Adrenal gland (tissue), 12 donors: ENCODE data around the gene AVPR2. TPM values are rescaled to one million over a fixed set of nuclear protein-coding genes. Genes with fewer than 3 reads are reported as not detected.
A peak's percentile ranks its signal among the peaks of the same experiment; 100 is the strongest.

Experiments used
- DNase-seq, 7 donors: peaks; one replicate each; pipeline ENCODE4 v3.0.0-alpha.2; 2019 to 2020
- H3K27ac ChIP-seq, 5 donors: fragments of 200-600 bp; sonication (generic) in 4 of 5; 1 replicate in 3 of 5; 2 replicates in 2 of 5; pipeline versions ENCODE4 v1.5.1 to v1.8.0; 2016 to 2020; ENCODE audit warnings: mild to moderate bottlenecking in 1 of 5
- H3K27me3 ChIP-seq: fragments of 200-600 bp; 2 replicates; pipeline ENCODE4 v1.8.0; 2021
- H3K36me3 ChIP-seq, 2 donors: fragments of 200-600 bp; replicated peaks in 1 of 2; 1 replicate in 1 of 2; 2 replicates in 1 of 2; pipeline versions ENCODE4 v1.5.1 to v1.8.0; 2018 to 2022
- H3K4me1 ChIP-seq, 2 donors: fragments of 200-600 bp; replicated peaks in 1 of 2; 1 replicate in 1 of 2; 2 replicates in 1 of 2; pipeline versions ENCODE4 v1.5.1 to v1.8.0; 2018 to 2021
- H3K4me3 ChIP-seq, 4 donors: fragments of 200-600 bp; sonication (generic) in 3 of 4; one replicate each; pipeline ENCODE4 v1.5.1; 2016 to 2018
- H3K9me3 ChIP-seq, 3 donors: fragments of 200-600 bp; sonication (generic) in 1 of 3; replicated peaks in 1 of 3; 1 replicate in 2 of 3; 2 replicates in 1 of 3; pipeline versions ENCODE4 v1.5.1 to v1.8.0; 2016 to 2021
- CTCF ChIP-seq, 6 experiments: fragments of 450-650 bp in 4 of 6; fragments of 200-600 bp in 2 of 6; sonication (generic) in 1 of 6; IDR thresholded peaks; 1 replicate in 5 of 6; 2 replicates in 1 of 6; pipeline versions ENCODE4 v1.5.1 to v1.8.0; 2016 to 2021; ENCODE audit warnings: antibody characterized with exemption in 6 of 6, mild to moderate bottlenecking in 2 of 6, moderate library complexity in 1 of 6
- POLR2A ChIP-seq, 2 donors: fragments of 450-650 bp; IDR thresholded peaks; one replicate each; pipeline ENCODE4 v1.6.1; 2017; ENCODE audit warnings: antibody characterized with exemption in 2 of 2, mild to moderate bottlenecking in 2 of 2, moderate library complexity in 1 of 2
- WGBS, 4 donors: extraction: QIAGEN DNeasy Blood & Tissue Kit in 2 of 4; methylation state at CpG; one replicate each; pipeline versions ENCODE4 v1.1.5 to v1.1.7; 2013 to 2017; 5-methylcytosine and 5-hydroxymethylcytosine counted together
- intact Hi-C, 2 donors: fragments of 100-400 bp; cut with DNase I; formaldehyde crosslinking; loops; one replicate each; pipeline versions ENCODE4 v1.14.1 to v1.15.0; 2022 to 2023
- polyA plus RNA-seq, 3 donors: library from polyadenylated mRNA; stranded (reverse); fragments of 200-250 nt in 2 of 3; fragments of 350-450 nt in 1 of 3; fragmentation: Illumina TruSeq in 1 of 3; extraction: RNeasy Lipid Tissue Mini Kit (QIAGEN cat#74804) in 1 of 3; gene quantifications; one replicate each; pipeline ENCODE4 v1.2.3, GENCODE V29; 2013 to 2014
- total RNA-seq, 9 donors: library from RNA; depleted of rRNA in 4 of 9; stranded (reverse); fragments of >200 nt in 4 of 9; fragments of 120-200 nt in 1 of 9; fragmentation: NEBNext Ultra II Directional in 1 of 9; extraction: Animal tissue kit (Norgen Biotek cat#: 25700) in 1 of 9; gene quantifications; one replicate each; pipeline versions ENCODE4 v1.1.0 to v1.2.4, GENCODE V29; 2013 to 2023
- donor health status: healthy with polysubstance abuse.
- donor health status: Bipolar disorder and iron deficiency.
- donor health status: DM: yes; HTN: yes; CAD: no.
- donor health status: DM: no; HTN: no; CAD: no.
- donor health status: DM: no; HTN: no; CAD: no.
- donor health status: DM: yes; HTN: yes; CAD: no.

Gene AVPR2
- total and polyA plus RNA-seq, 12 donors, result 0.11 to 1.6 (median 0.69) TPM; not detected in 1

- Histone ChIP-seq H3K4me3 (no peak overlapping the region), H3K27ac (peak overlapping the region in 1 of 5 donors; percentile 83), H3K27me3 (no peaks in the 10 kb centered on the region), H3K9me3 (no peaks in the 10 kb centered on the region), H3K36me3 (peaks cover 0 to 29% of the 10 kb centered on the region in 2 donors), H3K4me1 (peaks cover 0 to 13% of the 10 kb centered on the region in 2 donors)
- WGBS, 4 donors, result 82 to 87% (median 84%) methylated on average over 9 to 24 of the region's 24 CpGs
- no peak for TF ChIP-seq CTCF (IDR thresholded peaks at IDR 0.05)
- TF ChIP-seq POLR2A (IDR thresholded peaks at IDR 0.05), result no peak
- no peak for DNase-seq
- intact Hi-C loops, result no loop called here
Measured at GRCh38 chrX:153945956-153946943, 41.8 kb downstream of the AVPR2 start.

GRCh38 chrX:153947009-153947769, 42.7 kb downstream of the AVPR2 start:
- no peaks in the 10 kb centered on the region for H3K27me3 ChIP-seq
- H3K27ac ChIP-seq, result peak overlapping the region in 4 of 5 donors; percentile 35 to 83 (median 62)
- TF ChIP-seq POLR2A (IDR thresholded peaks at IDR 0.05) (no peak), CTCF (IDR thresholded peaks at IDR 0.05) (peak; percentile 65 to 86 (median 80))
- H3K4me1 ChIP-seq, result peaks cover 0 to 13% of the 10 kb centered on the region in 2 donors
- peaks cover 0 to 38% of the 10 kb centered on the region in 2 donors for H3K36me3 ChIP-seq
- intact Hi-C loops, result no loop called here
- no peaks in the 10 kb centered on the region for H3K9me3 ChIP-seq
- no peak overlapping the region for H3K4me3 ChIP-seq
- 20 to 46% (median 40%) methylated on average over 8 to 19 of the region's 19 CpGs for WGBS, 4 donors
- DNase-seq, result peak; percentile 74 to 86 (median 80)

- peaks cover 0 to 13% of the 10 kb centered on the region in 2 donors for H3K4me1 ChIP-seq
- 23 to 59% (median 52%) methylated on average over 5 to 10 of the region's 10 CpGs; no CpG with 5 or more reads in 1 of the 4 donors for WGBS, 4 donors
- no peaks in the 10 kb centered on the region for H3K27me3 ChIP-seq
- H3K27ac ChIP-seq, result peak overlapping the region in 3 of 5 donors; percentile 51 to 83 (median 73)
- no peak overlapping the region for H3K4me3 ChIP-seq
- H3K36me3 ChIP-seq, result peaks cover 0 to 46% of the 10 kb centered on the region in 2 donors
- peak in 2 of 7 donors; percentile 49 to 70 for DNase-seq
- H3K9me3 ChIP-seq, result no peaks in the 10 kb centered on the region
- intact Hi-C loops, result no loop called here
- TF ChIP-seq POLR2A (IDR thresholded peaks at IDR 0.05) (no peak), CTCF (IDR thresholded peaks at IDR 0.05) (no peak)
Measured at GRCh38 chrX:153948002-153948466, 43.6 kb downstream of the AVPR2 start.
